ENCODE results near the gene BCL2L1. TPM values are rescaled to one million over a fixed set of nuclear protein-coding genes. Genes with fewer than 3 reads are reported as not detected.

Gene BCL2L1
- total RNA-seq, 2 experiments from 2014 or later: 64.2 to 88.8 TPM

DNA sequence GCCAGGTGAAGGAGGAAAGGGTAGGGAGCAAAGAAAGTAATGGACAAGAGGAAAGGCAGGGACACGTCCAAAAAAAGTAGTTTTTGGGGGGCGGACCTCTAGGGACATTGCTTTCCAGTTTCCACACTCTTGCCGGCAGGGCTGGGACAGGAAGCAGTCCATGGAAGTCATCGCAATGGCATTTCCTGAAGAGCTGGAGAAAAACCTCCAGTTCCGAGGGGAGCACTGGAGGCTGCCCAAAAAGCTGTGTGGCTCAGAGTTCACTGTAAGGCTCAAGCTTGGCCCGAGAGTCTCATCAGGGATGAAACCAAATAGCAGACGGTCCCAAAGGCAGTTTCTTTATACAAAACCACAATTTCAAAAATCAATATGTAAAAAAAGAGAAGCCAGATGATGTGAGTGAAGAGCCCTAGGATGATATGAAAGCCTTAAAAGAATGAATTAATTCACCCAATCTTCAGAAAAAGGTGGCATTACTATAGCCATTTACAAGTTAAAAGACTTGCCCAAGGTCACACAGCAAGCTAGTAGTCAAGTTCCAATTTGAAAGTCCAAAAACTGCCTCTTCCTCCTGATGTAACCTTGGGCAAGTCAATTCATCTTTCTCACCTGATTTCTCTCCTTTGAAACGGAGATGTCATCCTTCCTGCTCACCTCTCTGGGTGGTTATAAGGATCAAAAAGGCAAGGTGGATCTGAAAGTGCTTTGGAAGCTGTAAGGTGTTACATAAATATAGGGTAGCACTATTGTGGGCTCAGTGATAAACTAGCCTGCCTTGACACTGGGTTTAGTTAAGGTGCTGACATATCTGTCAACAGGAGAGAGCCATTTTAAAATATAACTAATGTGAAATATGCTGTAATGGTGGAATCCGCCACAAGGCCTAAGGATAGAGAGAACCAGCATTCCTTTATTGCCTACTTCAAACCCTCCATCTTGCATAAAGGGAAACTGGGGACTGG is 9.1 kb downstream of the BCL2L1 start:
- no peak overlapping the region for H2AFZ ChIP-seq (ENCODE audit: low read length)
- H3K27ac ChIP-seq (ENCODE audit: low read depth, low read length, poor library complexity, severe bottlenecking): peak overlapping the region; percentile 7
- peaks cover 14% of the 10 kb centered on the region; the same call in 1 of the 2 replicates for H4K20me1 ChIP-seq (ENCODE audit: insufficient read depth, low read length)
- POLR2A ChIA-PET: interaction anchor here (0.7 to 3.4 kb wide), 3 partner anchors 9 to 29 kb away, joined by 3 to 15 read pairs (median 3); partner anchors contain the start of gene BCL2L1
- H3K4me3 ChIP-seq (ENCODE audit: low read depth, low read length, poor library complexity, severe bottlenecking): no peak overlapping the region
- no peak for DNase-seq (ENCODE audit: low spot score)
- peaks cover 95% of the 10 kb centered on the region for H3K4me1 ChIP-seq (ENCODE audit: insufficient read depth, low read length, poor library complexity, severe bottlenecking)
- CTCF ChIA-PET (ENCODE audit: unreplicated experiment): no interaction called here
- intact Hi-C loops (cut with micrococcal nuclease; ENCODE audit: unreplicated experiment): no loop called here
- no peaks in the 10 kb centered on the region for H3K9me2 ChIP-seq (ENCODE audit: insufficient read depth, low read length)
- no TSS peak for BruUV-seq (replicated peaks)
- H3K79me2 ChIP-seq (ENCODE audit: insufficient read depth, low read depth, low read length): peaks cover 86% of the 10 kb centered on the region
- TF ChIP-seq, protein P1, sequence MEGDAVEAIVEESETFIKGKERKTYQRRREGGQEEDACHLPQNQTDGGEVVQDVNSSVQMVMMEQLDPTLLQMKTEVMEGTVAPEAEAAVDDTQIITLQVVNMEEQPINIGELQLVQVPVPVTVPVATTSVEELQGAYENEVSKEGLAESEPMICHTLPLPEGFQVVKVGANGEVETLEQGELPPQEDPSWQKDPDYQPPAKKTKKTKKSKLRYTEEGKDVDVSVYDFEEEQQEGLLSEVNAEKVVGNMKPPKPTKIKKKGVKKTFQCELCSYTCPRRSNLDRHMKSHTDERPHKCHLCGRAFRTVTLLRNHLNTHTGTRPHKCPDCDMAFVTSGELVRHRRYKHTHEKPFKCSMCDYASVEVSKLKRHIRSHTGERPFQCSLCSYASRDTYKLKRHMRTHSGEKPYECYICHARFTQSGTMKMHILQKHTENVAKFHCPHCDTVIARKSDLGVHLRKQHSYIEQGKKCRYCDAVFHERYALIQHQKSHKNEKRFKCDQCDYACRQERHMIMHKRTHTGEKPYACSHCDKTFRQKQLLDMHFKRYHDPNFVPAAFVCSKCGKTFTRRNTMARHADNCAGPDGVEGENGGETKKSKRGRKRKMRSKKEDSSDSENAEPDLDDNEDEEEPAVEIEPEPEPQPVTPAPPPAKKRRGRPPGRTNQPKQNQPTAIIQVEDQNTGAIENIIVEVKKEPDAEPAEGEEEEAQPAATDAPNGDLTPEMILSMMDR (conservative IDR thresholded peaks at IDR 0.05; ENCODE audit: low read length): no peak
- no peak for TF ChIP-seq EZH2phosphoT487 (IDR thresholded peaks at IDR 0.05; ENCODE audit: borderline replicate concordance, low read depth, low read length)
- no peaks in the 10 kb centered on the region for H3K9me3 ChIP-seq (ENCODE audit: low read length)
- peak overlapping the region; percentile 55 for H3K4me2 ChIP-seq (ENCODE audit: low read length)
- H3K36me3 ChIP-seq (ENCODE audit: insufficient read depth, low read length): peaks cover 83% of the 10 kb centered on the region

- no peak for DNase-seq (ENCODE audit: low spot score)
- H3K79me2 ChIP-seq (ENCODE audit: insufficient read depth, low read depth, low read length): peaks cover 80% of the 10 kb centered on the region
- H2AFZ ChIP-seq (ENCODE audit: low read length): no peak overlapping the region
- peak overlapping the region; percentile 2 for H3K27ac ChIP-seq (ENCODE audit: low read depth, low read length, poor library complexity, severe bottlenecking)
- H3K9me2 ChIP-seq (ENCODE audit: insufficient read depth, low read length): no peaks in the 10 kb centered on the region
- peaks cover 95% of the 10 kb centered on the region for H3K4me1 ChIP-seq (ENCODE audit: insufficient read depth, low read length, poor library complexity, severe bottlenecking)
- TF ChIP-seq, protein P1 (conservative IDR thresholded peaks at IDR 0.05; ENCODE audit: low read length): no peak
- TF ChIP-seq EZH2phosphoT487 (IDR thresholded peaks at IDR 0.05; ENCODE audit: borderline replicate concordance, low read depth, low read length): no peak
- H3K9me3 ChIP-seq (ENCODE audit: low read length): no peaks in the 10 kb centered on the region
- no peak overlapping the region for H3K4me3 ChIP-seq (ENCODE audit: low read depth, low read length, poor library complexity, severe bottlenecking)
- POLR2A ChIA-PET: interaction anchor here (0.6 to 3.4 kb wide), 4 partner anchors 10 to 25 kb away, joined by 3 to 15 read pairs (median 4); partner anchors contain the start of gene BCL2L1
- CTCF ChIA-PET (ENCODE audit: unreplicated experiment): no interaction called here
- peaks cover 82% of the 10 kb centered on the region for H3K36me3 ChIP-seq (ENCODE audit: insufficient read depth, low read length)
- H4K20me1 ChIP-seq (ENCODE audit: insufficient read depth, low read length): peaks cover 14% of the 10 kb centered on the region; the same call in 1 of the 2 replicates
- intact Hi-C loops (cut with micrococcal nuclease; ENCODE audit: unreplicated experiment): no loop called here
- BruUV-seq (replicated peaks): no TSS peak
- H3K4me2 ChIP-seq (ENCODE audit: low read length): peak overlapping the region; percentile 55
Measured at GRCh38 chr20:31712564-31713311, 9.9 kb downstream of the BCL2L1 start.

Data from OCI-LY7 (cell line).